CD4-positive, alpha-beta T cell treated with Interleukin-12 subunit alpha and Interleukin-12 subunit beta, for 1 hour (primary cell): Measurements from ENCODE around the gene FKBP9.
A peak's percentile ranks its signal among the peaks of the same experiment; 100 is the strongest.

Experiments
- DNase-seq: peaks from one replicate; pipeline ENCODE4 v3.0.0-alpha.2; 2020

FKBP9 gene

GRCh38 chr7:33009734-33010133, 52.5 kb downstream of the FKBP9 start:
- no peak for DNase-seq

GRCh38 chr7:33012364-33012763, 55.1 kb downstream of the FKBP9 start:
- no peak for DNase-seq

DNA sequence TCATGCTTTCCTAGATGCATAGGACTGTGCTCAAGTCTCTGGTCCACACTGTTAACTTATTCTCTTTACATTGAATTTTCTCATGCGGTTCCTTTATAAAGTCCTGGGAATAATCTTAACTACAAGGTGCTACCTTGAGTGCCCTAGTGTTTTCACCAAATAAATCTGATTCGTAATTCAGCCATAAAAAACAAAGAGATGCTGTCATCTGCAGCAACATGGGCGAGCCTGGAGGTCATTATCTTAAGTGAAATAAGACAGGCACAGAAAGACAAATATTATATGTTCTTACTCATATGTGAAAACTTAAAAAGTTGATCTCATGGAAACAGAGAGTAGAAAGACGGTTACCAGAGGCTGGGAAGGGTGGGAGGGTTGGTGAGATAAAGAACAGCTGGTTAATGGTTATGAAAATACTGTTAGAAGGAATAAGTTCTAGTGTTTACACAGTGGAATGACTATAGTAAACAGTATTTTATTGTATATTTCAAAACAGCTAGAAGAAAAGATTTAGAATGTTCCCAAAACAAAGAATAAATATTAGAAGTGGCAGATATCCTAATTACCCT, 67.0 kb downstream of the FKBP9 start:
- no peak for DNase-seq

- no peak for DNase-seq
Measured at GRCh38 chr7:33035776-33036175, 78.5 kb downstream of the FKBP9 start.

DNA sequence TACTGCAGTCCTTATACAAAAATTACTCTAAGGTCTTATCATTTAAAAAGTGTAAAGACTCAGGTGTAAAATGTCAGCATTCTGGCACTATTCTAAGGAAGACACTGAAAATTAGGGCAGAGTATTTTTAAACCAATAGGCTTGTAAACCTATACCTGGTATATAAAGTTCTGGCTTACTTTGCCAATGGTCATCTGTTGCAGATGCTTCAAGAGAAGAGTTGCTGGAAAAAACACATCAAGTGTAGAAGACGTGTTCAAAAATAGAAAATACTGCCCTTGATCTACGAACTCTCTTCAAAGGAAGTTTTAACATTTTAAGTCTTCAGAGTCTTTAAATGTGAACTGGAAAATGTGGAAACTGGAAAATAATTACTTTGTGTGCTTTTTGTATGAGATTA, 81.4 kb downstream of the FKBP9 start:
- DNase-seq = no peak

DNA sequence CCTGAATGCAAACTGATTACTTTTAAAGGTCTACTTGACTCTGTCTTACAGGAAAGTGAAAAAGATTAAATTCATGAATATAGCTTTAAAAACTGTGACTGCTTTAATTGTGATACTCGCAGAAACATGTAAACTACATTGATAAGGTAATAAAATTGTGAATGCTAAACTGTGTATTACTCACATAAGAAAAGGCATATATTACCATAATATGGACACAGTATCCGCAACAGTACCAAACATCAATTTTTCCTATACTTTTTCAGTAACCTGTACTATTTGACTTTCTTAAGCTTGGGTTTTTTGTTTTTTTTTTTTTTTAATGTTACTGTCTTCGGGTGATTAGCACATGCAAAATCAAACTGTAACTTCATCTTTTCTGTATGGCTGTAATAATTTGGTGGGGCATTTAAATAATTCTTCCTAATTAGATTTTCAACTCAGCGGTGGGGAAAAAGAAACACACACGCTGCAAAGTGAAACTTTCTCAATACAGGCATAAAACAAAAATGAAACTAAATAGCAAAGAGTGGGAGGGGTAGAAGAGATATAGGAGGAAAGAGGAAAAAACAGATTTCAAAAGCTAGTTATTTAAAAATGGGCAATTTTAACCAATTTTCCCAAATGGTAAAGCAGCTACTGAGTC, 82.1 kb downstream of the FKBP9 start:
- DNase-seq = peak; percentile 32

GRCh38 chr7:33039903-33040292, 82.7 kb downstream of the FKBP9 start:
- DNase-seq = no peak

DNA sequence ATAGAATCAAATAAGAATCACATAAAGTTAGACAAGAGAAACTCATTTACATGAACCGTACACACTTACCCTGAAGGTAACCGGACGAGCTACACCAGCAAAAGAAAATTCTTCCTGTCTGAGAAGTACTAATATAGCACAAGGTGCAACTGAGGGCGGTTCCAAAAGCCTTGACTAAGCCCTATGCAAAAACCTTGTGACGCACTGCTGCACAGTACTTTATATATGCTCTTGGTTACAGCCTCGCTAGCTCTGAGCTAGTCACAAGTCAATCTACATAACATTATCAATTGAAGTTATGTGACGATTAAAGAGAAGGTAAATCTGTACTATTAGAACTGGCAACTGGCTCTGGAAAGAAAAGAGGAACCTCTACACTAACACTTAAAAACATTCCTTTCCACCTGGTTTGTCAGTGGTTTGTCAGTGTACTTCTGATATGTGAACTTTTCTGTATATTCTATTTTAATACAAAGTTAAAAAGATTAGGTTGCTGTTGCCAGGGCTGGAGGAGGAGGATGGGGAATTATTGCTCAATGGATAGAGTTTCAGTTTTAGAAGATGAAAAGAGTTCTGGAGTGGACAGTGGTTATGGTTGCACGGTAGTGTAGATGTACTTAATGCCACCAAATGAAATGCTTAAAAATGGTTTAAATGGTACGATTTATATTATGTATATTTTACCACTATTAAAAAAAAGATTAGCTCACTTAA, 83.7 kb downstream of the FKBP9 start:
- peak; percentile 83 for DNase-seq

- DNase-seq = no peak
Measured at GRCh38 chr7:33041631-33042428, 84.6 kb downstream of the FKBP9 start.

DNA sequence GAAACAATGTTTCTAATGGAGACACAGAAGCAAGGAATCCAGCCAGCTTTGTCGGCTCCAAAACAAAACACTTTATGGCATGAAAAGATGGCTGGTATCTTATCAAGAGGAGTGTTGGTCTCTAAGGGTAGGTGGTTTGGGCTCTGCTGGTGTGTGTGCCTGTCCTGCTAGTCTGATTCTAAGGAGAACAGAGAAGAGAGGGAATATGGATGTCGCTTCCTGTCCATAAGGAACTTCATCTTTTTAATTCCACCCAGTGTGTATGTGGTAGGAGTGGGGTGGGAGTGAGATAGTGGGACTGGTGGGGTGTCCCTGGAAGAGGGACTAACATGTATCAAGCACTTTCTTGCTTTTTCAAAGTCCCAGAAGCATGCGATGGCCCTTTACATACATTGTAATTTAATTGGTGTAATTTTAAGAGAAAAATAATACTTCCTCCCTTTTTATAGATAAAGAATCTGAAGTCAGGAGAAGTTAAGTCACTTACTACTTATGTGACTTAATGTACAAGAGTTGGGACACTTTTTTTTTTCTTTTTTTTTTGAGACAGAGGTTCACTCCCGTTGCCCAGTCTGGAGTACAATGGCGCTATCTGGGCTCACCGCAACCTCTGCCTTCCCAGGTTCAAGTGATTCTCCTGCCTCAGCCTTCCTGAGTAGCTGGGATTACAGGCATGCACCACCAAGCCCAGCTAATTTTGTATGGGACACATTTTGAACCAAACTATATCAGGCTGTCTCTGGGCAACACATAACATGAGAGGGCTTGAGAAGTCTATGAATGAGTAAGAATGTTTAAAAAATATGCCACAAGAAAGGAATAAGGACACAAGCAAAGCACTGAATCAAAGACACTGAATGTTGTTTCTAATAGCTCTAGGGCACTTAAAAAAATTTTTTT, 86.5 kb downstream of the FKBP9 start:
- no peak for DNase-seq

GRCh38 chr7:33044401-33044718, 87.1 kb downstream of the FKBP9 start:
- no peak for DNase-seq

GRCh38 chr7:33044986-33045385, 87.7 kb downstream of the FKBP9 start:
- DNase-seq = no peak

- DNase-seq = no peak
Measured at GRCh38 chr7:33048257-33048656, 91.0 kb downstream of the FKBP9 start.

DNA sequence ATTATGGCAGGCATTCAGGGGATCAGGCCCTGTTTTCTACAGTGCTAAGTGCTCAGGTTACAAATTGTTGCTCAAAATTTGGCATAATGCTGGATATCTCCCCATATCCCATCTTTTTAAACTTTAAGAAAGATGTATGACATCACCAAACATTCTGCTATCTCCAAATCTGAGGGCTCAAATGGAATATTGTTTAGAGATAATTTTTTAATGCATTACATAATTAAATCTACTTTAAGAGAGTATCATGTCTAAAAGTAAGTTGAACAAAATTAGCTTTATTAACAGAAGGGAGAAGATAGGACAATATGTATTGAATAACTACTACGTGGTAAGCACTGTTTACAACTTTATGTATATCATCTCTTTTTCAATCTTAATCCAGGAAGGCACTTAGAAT, 91.5 kb downstream of the FKBP9 start:
- no peak for DNase-seq

GRCh38 chr7:33050535-33051318, 93.5 kb downstream of the FKBP9 start:
- peak; percentile 62 for DNase-seq

DNA sequence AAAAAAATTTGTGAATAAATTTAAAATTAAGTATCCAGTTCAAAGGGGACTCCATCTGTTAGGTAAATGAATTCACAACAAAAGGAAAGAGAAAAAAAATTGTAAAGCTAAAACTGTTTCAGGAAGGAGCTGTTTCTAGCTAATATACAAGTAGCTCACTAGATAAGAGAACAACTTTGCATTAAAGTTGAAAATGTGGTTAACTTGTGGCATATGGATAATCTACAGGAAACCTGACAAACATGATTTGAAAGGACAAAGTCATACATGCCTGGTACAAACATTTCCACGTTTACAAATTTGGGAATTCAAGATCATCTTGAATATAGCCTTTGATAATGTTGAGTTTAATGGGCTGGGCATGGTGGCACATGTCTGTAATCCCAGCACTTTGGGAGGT, 96.5 kb downstream of the FKBP9 start:
- no peak for DNase-seq

GRCh38 chr7:33054261-33054964, 97.2 kb downstream of the FKBP9 start:
- DNase-seq = peak; percentile 44

GRCh38 chr7:33055158-33055557, 97.9 kb downstream of the FKBP9 start:
- no peak for DNase-seq
